DMS 273 treated with DMSO at 0.1 percent for 48 hours (cell line): ENCODE results near the gene WFDC8.
"Not testable (repeated sequence)": the region's sequence is repeated elsewhere in the genome, so short reads cannot be mapped to it uniquely, and the experiment has no call there.

Source experiments
- DNase-seq: peaks from one replicate; lab custom pipeline; 2025; lab: John Stamatoyannopoulos, UW

Gene WFDC8

DNA sequence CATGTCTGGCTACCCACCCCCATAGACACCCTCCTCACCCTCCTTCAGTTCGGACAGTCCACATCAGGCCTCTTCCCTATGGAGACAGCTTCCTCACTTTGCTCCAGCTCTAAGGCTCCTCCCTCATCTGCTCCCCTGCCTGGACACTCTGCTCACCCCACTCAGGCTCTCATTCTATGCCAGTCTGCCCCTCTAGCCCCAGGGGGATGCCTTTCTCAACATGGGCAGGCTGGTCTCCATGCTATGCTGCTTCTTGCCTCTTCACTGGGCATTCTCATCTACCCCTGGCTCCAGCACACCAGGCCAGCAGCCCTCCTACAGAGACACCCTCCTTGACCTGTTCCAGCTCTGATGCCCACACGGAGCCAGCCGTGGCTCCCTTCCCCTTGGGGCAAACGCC is at the start of gene WFDC8:
Gene WFDC8, minus strand, starts transcription at position 101 of the 400 bp plus-strand sequence. Its CDS starts 37 bp downstream, at position 64.
- no peak for DNase-seq

DNA sequence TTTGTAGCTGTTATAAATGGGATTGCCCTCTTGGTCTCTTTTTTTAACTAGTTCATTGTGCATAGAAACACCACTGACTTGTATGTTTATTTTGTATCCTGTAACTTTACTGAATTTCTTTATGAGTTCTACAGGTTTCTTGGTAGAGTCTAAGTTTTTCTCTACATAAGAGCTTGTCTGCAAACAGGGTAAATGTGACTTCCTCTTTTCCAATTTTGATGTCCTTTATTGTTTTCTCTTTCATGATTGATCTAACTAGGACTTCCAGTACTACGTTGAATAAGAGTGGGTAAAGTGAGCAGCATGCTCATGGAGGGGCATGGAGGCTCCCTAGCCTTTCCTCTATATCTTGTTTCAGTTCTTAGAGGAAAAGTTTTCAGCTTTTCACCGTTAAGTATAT is 47.5 kb upstream of the WFDC8 start:
- no peak for DNase-seq

DNA sequence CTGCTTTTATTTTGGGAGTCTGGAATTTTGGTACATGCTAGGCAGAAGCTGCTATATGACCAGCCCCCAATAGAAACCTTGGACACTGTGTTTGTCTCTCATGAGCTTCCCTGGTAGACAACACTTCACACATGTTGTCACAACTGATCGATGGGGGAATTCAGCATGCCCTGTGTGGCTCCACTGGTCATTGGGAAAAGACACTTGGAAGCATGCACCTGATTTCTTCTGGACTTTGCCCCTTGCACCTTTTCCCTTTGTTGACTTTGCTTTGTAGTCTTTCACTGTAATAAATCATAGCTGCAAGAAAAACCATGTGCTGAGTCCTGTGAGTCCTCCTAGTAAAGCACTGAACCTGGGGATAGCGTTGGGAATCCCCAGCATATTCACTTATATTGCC is 42.5 kb upstream of the WFDC8 start:
- DNase-seq, result no peak

DNA sequence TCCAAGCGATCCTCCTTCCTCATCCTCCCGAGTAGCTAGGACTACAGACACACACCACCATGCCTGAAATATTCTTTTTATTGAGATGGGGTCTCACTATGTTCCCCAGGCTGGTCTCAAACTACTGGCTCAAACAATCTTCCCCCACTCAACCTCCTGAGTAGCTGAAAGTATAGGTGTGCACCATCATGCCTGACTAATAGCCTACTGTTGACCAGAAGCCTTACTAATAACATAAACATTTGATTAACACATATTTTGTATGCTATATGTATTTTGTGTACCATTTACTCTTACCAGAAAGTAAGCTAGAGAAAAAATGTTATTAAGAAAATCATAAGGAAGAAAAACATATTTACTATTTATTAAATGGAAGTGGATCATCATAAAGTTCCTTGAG is 38.5 kb upstream of the WFDC8 start:
- DNase-seq, result no peak

DNA sequence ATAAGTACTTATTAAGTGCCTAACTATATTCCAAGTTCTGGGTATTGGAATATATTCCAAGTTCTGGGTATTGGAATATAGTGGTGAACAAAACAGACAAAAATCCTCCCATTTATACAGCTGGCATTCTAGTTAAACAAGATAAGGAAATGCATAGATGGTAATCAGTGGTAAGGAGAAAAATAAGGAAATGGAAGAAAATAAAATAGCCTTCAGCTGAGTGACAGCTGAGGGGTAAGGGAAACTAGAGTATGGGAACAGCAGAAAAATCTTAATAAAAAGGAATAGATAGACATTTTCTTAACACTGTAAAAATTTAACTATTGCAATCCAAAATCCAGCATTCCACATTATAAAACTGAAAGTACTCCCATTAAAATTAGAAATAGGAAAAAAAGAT is 33.2 kb upstream of the WFDC8 start:
- DNase-seq, result no peak

DNA sequence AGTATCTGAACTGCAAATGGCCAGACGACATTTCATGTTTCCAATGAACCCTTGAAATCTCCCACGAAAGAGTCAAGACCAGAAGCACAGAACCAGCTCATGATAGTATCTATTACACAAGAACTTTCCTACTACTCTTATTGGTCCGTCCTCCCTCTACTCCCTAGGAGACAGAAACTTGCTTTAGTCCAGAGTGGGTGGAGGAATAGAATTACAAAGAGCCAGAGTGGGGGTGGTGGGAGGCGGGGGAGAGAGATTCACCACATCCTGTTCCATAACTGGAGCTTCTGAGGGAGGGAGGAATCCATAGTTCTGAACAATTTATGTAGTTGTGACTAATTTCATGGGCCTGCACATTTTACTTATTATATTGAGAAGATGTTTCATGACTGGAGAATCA is 32.0 kb upstream of the WFDC8 start:
- no peak for DNase-seq

DNA sequence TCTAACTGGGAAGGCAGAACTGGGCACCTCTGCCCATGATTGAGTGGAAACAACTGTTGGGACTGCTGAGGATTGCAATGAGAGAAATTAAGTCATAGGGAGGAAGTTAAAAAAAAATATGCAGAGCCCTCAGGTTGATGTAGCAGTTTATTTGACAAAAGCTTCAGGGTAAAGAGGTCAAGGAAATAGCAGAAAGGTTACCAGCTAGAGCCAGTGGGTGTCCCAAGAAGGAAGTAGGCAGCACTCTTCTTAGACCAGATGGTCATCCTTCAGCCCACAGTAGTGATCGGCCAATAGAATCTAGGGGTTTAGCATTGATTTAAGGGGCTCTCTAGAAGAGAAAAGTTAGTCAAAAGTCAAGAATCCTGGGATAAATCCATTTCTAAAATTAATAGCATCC is 28.7 kb upstream of the WFDC8 start:
- no peak for DNase-seq

DNA sequence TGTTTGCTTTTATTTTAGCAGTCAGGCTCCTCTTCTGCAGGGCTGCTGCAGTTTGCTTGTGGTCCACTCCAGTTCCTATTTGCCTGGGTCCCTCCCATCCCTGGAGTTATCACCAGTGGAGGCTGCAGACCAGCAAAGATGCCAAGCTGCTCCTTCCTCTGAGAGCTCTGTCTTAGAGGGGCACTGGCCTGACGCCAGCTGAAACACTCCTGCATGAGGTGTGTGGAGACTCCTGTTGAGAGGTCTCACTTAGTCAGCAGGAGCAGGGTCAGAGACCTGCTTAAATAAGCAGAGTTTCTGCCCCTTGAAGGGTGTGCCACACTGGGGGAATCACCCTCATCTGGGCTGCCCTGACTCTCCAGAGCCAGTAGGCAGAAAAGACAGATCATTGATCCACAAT is 16.2 kb upstream of the WFDC8 start:
- DNase-seq, result no peak

DNA sequence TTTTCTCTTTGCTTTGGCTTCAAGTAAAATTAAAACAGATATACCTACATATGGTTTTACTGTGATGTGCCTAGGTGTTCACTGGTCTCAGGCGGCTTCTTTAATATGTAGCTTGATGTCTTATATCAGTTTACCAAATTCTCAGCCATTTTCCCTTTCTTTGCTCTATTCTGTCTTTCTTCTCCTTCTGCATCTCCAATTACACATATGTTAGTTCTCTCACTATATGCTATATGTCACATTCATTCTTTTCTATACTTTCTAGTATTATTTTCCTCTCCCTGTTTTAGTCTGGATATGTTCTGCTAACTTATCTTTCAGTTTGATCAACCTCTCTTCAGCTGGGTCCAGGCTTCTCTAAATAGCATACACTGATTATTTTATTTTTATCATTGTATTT is 14.4 kb upstream of the WFDC8 start:
- DNase-seq, result no peak

DNA sequence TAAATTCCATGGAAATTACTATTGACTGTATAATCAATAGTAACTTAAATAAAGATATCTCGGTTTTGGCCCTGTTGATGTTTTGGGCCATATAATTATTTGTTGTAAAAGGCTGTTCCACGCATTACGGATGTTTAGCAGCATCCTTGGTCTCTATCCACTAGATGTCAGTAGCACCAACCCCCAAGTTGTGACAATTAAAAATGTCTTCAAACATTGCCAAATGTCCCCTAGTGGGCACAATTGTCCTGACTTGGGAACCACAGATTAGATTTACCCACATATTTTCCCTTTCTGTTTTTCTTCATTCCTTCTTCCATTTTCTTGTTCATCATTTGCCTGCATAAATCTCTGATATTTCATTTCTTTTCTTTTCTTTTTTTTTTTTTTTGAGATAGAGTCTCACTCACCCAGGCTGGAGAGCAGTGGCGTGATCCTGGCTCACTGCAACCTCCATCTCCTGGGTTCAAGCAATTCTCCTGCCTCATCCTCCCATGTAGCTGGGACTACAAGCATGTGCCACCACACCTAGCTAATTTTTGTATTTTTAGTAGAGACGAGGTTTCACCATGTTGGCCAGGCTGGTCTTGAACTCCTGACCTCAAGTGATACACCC is 13.6 kb upstream of the WFDC8 start:
- DNase-seq, result peak; percentile 28

DNA sequence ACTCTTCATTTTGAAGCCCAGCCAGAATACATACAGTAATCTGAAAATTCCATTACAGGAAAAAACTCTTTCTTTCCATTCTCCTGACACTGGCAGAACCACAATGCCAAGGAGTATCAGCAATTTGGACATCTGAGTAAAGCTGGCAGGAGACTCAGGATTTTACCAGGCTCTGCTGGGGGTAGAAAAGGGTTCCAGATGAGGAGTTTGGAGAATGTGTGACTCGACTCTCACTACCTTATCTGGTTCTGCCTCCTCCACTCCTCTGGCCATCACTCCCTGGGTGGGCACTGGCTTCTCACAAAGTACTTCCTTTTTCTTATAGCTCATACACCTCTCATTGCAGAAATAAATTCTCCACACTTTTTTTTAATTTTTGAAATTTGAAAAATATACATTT is 10.6 kb upstream of the WFDC8 start:
- DNase-seq, result no peak

DNA sequence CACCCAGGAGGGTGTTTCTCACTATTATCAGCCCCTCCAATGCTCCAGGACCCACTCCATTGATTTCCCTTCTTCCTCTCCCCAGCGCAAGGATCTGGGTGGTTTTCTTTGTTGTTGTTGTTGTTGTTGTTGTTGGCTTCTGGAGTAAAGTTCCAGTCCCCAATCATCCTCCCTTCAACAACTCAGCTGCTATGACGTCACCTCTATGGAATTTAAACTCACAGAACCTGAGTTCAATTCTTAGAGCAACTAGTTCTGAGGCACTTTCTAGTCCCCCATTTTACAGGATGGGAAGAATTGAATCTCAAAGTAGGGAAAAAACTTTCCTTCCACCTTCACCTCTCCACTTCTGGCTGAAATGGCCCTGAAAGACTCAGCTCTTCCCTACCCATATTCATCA is 9.7 kb upstream of the WFDC8 start:
- no peak for DNase-seq

DNA sequence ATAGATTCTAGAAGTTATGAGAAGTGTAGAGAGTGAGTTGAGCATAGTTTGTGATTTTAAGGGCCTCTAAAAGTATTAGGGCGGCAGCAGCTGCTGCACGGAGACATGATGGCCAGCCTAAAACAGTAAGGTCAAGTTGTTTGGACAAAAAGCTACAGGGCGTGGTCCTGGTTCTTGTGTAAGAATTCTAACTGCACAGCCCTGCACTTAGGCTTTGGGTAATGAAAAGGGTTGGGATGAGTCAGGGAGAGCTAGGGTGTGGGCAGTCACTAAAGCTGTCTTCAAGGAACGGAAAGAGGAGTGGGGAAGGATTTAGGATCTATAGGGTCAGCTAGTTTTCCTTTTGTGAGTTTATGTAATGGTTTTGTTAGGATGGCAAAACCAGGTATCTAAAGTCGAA is 6.9 kb upstream of the WFDC8 start:
- DNase-seq, result not testable (repeated sequence)

DNA sequence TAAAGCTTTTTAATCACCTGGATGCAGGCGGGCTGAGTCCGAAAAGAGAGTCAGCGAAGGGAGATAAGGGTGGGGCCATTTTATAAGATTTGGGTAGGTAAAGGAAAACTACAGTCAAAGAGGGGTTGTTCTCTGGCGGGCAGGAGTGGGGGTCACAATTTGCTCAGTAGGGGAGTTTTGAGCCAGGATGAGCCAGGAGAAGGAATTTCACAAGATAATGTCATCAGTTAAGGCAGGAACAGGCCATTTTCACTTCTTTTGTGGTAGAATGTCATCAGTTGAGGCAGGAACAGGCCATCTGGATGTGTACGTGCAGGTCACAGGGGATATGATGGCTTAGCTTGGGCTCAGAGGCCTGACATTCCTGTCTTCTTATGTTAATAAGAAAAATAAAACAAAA is 5.2 kb upstream of the WFDC8 start:
- not testable (repeated sequence) for DNase-seq

DNA sequence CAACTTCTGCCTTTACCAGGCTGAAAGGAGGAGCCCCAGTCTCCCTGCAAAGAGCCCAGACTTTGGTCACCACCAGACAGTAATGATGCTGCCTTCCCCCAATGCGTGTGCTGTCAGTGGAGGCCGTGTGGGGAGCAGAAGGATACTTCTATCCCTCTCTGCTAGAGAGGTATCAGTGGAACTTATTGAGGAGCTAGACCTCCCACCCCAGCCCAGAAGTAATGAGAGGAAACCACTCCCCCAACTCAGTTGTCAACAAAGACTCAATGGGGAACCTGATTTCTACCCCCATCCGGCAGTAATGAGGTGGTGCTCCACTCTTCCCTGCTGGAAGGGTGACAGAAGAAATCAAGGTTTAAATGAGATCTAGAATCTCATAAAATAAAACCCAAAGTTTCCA is 4.4 kb upstream of the WFDC8 start:
- no peak for DNase-seq

DNA sequence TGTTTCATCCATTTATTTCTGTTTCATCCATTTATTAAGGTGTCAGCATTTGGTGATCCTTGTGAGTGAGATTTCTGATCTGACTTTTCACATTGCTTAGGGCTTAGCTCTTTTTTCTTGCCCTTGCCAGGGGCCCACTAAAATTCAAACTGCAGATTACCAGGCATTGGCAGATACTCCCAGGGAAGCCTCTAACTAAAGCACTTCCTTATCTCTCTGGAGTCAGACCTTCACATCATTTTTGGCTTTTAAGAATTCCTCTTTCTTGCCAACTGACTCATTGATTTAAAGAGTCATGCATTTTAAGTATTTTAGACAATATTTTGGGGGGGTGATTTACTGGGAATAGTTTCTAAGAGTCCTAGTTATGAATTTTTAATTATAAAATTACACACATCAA is 2.6 kb upstream of the WFDC8 start:
- DNase-seq, result no peak

DNA sequence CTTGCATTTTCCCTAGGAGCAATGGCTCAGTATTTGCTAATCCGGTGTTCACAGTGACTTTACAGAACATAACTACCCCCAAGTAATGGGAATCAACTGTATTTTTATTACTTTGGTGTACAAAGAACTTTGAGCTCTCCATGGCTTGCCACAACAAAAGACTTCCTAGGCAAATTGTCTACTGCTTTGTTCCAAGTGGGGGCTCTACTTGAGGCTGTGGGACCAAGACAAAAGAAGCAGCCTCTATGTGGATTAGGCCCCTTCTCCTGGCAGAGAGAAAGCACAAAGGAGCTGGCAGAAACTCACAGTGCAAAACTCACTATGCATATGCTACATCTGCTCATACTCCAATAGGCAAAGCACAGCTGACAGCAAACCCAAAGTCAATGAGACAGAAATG is 853 bp downstream of the WFDC8 start:
- DNase-seq, result no peak

DNA sequence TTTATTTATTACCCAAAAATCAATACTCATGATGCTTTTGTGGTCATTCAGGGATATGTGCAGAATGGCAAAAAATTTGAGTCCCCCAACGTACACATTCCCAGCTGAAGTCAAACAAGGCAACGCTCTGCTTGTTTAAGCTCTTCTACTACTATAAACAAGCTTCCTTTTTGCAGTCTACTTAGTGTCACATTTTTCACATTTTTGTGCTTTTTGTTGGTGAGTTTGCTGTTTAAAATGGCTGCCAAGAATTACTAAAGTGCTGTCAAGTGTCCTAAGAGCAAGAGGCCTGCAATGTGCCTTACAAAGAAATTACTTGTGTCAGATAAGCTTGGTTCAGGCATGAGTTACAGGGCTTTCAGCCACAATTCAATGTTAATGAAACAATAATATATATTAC is 2.1 kb downstream of the WFDC8 start:
- no peak for DNase-seq

DNA sequence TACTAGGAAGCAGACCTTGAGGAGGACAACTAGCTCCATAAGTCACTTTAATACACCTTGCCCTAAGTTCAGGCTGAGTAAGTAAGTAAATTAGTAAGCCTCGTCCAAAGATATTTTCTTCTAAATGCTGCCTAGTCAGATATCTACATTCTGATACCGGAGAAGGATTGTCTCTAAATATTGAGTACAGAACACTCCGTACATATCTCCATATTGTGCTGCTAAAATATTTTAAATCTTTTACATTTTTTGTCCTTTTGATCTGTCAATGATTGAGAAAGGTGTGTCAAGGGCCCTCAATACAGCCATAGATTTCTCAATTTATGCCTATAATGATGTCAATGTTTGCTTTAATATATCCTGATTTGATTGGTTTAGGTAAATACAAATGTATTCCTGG is 3.2 kb downstream of the WFDC8 start:
- DNase-seq, result no peak

DNA sequence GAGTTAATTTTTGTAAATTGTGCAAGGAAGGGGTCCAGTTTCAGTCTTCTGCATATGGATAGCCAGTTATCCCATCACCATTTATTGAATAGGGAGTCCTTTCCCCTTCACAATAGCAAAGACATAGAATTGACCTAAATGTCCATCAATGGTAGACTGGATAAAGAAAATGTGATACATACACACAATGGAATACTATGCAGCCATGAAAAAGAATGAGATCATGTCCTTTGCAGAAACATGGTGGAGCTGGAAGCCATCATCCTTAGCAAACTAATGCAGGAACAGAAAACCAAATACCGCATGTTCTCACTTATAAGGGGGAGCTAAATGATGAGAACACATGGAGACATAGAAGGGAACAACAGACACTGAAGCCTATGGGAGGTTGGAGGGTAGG is 9.4 kb downstream of the WFDC8 start:
- DNase-seq, result not testable (repeated sequence)

DNA sequence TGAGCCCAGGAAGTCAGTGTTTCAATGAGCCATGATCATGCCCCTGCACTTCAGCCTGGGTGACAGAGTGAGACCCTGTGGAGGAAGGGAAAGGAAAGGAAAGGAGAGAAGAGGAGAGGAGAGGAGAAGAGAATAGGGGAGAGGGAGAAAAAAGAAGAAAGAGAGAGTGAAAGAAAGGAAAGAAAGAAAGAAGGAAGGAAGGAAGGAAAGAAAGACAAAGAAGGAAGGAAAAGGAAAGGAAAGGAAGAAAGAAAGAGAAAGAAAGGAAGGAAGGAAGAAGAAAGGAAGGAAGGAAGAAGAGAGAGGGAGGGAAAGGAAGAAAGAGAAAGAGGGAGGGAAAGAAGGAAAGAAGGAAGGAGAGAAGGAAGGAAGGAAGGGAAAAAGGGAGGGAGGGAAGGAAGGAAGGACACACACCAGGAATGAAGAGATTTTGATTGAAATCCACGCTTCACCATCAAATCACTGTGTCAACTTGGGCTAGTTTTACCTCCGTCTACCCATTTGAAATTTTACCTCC is 14.3 kb downstream of the WFDC8 start:
- DNase-seq, result no peak

DNA sequence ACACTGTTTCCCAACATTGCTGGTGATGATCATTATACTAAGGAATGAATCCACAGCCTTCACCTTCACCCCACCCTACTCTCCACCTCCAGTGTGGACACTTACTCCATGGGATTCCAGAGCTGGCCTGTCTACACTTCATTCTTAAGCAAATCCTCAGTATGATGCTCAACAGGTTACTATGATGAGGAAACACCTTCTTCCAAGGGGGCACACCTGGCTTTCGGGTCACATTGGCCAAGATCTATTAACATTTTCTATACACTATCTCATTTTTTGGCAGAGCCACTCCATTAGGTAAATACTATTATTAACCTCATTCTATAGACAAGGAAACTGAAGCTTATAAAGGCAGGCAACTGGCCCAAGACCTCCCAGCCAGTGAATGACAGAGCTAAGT is 23.9 kb downstream of the WFDC8 start:
- DNase-seq, result no peak

DNA sequence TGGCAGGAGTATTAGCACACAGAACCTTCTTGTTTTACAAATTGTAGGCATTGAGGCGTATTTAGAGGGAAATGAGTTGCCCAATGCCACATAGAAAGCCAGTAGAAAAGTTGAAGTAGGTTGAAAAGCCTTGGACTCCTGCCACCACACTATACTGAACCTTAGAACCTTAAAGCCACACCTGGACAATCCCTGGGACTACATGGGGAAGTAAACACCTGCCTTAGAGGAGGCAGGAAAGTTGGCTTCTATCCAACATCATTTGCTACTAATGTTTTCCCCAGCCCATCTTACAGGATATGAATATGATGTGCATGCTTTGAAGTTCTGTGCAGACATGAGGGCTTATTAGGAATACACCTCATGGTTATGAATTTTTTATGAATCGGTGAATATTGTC is 26.6 kb downstream of the WFDC8 start:
- no peak for DNase-seq

DNA sequence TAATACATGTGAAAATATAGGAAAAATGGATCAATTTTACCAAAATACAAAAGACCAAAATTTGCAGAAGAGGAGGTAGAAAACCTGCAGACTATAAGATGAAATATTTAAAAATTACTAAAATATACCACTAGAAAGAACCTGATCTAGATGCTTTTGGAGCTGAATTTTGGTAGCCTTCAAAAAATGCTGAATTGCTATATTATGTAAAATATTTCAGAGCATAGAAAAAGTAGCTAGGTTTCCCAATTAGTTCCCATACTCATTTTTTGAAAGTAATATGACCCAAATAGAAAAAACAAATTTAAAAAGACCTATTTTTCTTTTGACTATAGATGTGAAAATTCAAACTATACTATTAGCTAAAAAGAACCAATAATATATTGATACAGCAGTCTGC is 28.3 kb downstream of the WFDC8 start:
- DNase-seq, result no peak

DNA sequence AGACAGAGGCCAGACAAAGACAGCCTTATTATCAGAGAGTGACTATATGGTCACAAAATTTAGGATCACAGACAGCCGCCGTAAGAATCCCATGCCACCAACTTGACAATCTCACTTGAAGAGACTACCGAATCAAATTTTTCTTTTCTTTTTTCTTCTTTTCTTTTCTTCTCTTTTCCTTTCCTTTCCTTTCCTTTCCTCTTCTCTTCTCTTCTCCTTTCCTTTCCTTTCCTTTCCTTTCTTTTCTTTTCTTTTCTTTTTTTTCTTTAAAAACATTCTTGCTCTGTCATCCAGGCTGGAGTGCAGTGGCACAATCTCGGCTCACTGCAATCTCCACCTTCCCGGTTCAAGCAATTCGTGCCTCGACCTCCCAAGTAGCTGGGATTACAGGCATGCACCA is 30.7 kb downstream of the WFDC8 start:
- no peak for DNase-seq
